Measurements from ENCODE around the gene HTT. TPM values are rescaled to one million over a fixed set of nuclear protein-coding genes. Genes with fewer than 3 reads are reported as not detected.

HTT gene
- total and polyA plus RNA-seq, 12 donors, result 16.1 to 77.1 (median 47.1) TPM

GRCh38 chr4:3229328-3229727, 154.8 kb downstream of the HTT start:
- intact Hi-C loops (cut with DNase I), result no loop called here
- no peaks in the 10 kb centered on the region for H3K27me3 ChIP-seq
- H3K36me3 ChIP-seq (replicated peaks in 1 of 2), result peaks cover 0 to 61% of the 10 kb centered on the region in 2 donors
- no peak overlapping the region for H3K4me3 ChIP-seq
- no peak for DNase-seq
- H3K9me3 ChIP-seq (replicated peaks in 1 of 3), result no peaks in the 10 kb centered on the region
- TF ChIP-seq POLR2A (IDR thresholded peaks at IDR 0.05), result no peak
- no peak for TF ChIP-seq CTCF (IDR thresholded peaks at IDR 0.05)
- peaks cover 0 to 19% of the 10 kb centered on the region in 2 donors for H3K4me1 ChIP-seq (replicated peaks in 1 of 2)
- 93 to 98% (median 94%) methylated on average over 9 of the region's 9 CpGs for WGBS, 4 donors
- H3K27ac ChIP-seq, result no peak overlapping the region

GRCh38 chr4:3229964-3230363, 155.5 kb downstream of the HTT start:
- Histone ChIP-seq H3K27ac (no peak overlapping the region), H3K27me3 (no peaks in the 10 kb centered on the region), H3K4me1 (replicated peaks in 1 of 2) (peaks cover 0 to 19% of the 10 kb centered on the region in 2 donors), H3K36me3 (replicated peaks in 1 of 2) (peaks cover 0 to 61% of the 10 kb centered on the region in 2 donors), H3K9me3 (replicated peaks in 1 of 3) (no peaks in the 10 kb centered on the region), H3K4me3 (no peak overlapping the region)
- no peak for TF ChIP-seq POLR2A (IDR thresholded peaks at IDR 0.05)
- no peak for TF ChIP-seq CTCF (IDR thresholded peaks at IDR 0.05)
- intact Hi-C loops (cut with DNase I), result no loop called here
- 95 to 100% (median 98%) methylated on average over 5 to 17 of the region's 17 CpGs for WGBS, 4 donors
- no peak for DNase-seq

DNA sequence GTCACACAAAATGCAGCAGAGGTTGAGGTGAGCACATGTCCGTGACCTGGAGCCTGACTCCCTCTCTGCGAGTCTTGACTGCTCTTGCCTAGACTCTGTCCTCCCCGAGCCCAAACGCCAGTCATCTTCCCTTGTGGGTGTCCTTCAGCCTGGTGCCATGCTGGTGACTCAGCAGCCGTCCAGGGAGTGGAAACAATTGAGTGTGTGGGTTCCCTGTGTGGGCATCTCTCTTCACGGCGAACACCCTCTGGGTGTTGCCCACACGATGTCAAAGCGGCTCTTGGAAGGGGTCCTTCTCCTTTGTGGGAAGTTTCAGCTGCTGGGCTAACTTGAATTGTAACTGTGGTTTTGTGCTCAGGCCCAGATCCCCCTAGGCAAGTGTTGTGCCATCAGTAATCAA, 157.0 kb downstream of the HTT start:
- Histone ChIP-seq H3K27ac (peak overlapping the region in 2 of 5 donors; percentile 21 to 42), H3K27me3 (no peaks in the 10 kb centered on the region), H3K4me1 (replicated peaks in 1 of 2) (peaks cover 0 to 12% of the 10 kb centered on the region in 2 donors), H3K9me3 (replicated peaks in 1 of 3) (no peaks in the 10 kb centered on the region), H3K36me3 (replicated peaks in 1 of 2) (peaks cover 0 to 76% of the 10 kb centered on the region in 2 donors), H3K4me3 (no peak overlapping the region)
- WGBS, 4 donors, result 50 to 68% (median 65%) methylated on average over 6 to 9 of the region's 9 CpGs
- DNase-seq, result peak; percentile 63 to 90 (median 84)
- intact Hi-C loops (cut with DNase I), result no loop called here
- no peak for TF ChIP-seq POLR2A (IDR thresholded peaks at IDR 0.05)
- no peak for TF ChIP-seq CTCF (IDR thresholded peaks at IDR 0.05)

DNA sequence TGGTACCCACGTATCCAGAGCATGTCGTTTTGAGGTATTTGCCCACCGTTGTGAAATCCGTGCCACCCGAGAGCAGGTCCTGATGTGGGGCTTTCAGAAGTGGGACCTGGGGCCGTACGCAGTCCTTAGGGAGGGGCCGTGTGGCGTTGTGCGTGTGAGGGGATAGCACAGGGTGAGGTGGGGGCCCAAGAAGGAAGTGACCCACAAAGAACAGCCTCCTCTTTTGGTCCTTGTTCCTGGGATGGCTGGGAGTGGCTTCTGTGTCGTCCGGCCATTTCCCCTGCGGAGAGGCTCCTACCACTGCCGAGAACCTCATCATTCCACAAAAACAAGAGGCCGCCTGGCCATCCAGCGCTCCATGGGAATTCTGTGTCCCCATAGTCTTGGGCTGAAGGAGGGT, 157.5 kb downstream of the HTT start:
- Histone ChIP-seq H3K4me3 (no peak overlapping the region), H3K36me3 (replicated peaks in 1 of 2) (peaks cover 0 to 81% of the 10 kb centered on the region in 2 donors), H3K9me3 (replicated peaks in 1 of 3) (no peaks in the 10 kb centered on the region), H3K27ac (peak overlapping the region in 1 of 5 donors; percentile 42), H3K4me1 (replicated peaks in 1 of 2) (peaks cover 0 to 7% of the 10 kb centered on the region in 2 donors), H3K27me3 (no peaks in the 10 kb centered on the region)
- intact Hi-C loops (cut with DNase I), result no loop called here
- 95 to 97% (median 96%) methylated on average over 11 to 16 of the region's 16 CpGs for WGBS, 4 donors
- DNase-seq, result no peak
- TF ChIP-seq POLR2A (IDR thresholded peaks at IDR 0.05), result no peak
- TF ChIP-seq CTCF (IDR thresholded peaks at IDR 0.05), result no peak

Measured in adrenal gland (tissue), 12 donors.